ENCODE results near the gene HPCAL1.

- TF ChIP-seq, protein P1, sequence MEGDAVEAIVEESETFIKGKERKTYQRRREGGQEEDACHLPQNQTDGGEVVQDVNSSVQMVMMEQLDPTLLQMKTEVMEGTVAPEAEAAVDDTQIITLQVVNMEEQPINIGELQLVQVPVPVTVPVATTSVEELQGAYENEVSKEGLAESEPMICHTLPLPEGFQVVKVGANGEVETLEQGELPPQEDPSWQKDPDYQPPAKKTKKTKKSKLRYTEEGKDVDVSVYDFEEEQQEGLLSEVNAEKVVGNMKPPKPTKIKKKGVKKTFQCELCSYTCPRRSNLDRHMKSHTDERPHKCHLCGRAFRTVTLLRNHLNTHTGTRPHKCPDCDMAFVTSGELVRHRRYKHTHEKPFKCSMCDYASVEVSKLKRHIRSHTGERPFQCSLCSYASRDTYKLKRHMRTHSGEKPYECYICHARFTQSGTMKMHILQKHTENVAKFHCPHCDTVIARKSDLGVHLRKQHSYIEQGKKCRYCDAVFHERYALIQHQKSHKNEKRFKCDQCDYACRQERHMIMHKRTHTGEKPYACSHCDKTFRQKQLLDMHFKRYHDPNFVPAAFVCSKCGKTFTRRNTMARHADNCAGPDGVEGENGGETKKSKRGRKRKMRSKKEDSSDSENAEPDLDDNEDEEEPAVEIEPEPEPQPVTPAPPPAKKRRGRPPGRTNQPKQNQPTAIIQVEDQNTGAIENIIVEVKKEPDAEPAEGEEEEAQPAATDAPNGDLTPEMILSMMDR (IDR thresholded peaks at IDR 0.05) = no peak
- no peak for TF ChIP-seq EP300 (IDR thresholded peaks at IDR 0.05)
These were observed 18.4 kb upstream of the HPCAL1 start for GRCh38 chr2:10284108-10284870.

All from tibial nerve (tissue), 4 donors.